GM21786 (cell line): ENCODE results near the gene PLXDC2.

Experiments
- ATAC-seq: cut with Tn5 transposase; IDR thresholded peaks from one replicate; pipeline ENCODE4 v1.9.1; 2021; ENCODE audit not compliant: unreplicated experiment

PLXDC2 gene

DNA sequence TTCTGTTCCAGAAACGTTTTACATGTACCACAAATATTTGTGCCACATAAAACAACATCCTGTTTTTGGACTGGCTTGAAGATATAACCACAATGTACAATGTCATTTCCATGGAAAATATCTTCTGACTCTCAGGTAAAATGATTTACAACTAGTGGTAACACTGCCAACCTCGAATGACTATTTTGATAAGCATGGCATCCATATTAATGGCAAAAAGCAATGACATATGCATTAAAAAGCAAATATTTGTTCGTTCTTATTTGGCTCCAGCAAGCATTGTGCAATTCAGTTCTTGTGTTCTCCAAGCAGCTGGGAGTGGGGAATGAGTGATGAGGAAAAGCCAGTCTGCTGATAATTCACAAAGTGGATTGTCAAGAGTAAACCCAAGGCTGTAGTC, 289.0 kb downstream of the PLXDC2 start:
- no peak for ATAC-seq

DNA sequence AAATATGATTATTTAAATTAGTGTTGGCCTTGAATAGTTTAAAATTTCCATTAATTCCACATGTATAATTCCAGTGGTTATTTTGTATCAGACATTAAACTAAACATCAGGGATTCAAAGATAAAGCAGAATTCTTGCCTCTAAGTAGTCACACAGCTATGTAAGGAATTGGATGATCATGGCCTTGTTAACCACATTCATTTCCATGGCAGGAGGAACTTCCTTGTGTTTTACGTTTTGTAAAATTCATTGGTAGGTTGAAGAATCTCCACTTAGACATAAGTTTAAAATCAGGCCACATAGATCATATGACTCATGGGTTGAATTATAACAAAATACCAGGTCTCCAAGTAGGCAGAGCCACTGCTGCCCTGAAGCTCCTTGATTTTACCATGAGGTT, 289.7 kb downstream of the PLXDC2 start:
- no peak for ATAC-seq

DNA sequence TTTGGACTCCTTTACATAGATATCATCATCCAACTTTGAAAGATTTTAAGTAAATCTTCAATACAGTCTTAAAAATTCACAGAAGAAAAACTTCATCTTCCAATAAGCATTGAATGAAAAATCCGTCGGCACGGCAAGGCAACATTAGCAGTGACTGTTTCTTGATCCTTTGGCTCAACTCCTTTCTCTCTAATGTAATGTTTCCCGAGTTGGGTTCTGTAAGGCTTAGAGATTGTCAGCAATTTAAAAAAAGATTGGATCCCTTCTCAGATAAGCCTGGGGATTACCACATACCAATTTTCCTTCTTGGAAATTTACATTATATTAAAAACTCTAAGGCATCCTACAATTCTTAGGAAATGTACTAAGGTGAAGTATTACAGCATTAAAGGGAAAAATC, 291.8 kb downstream of the PLXDC2 start:
- no peak for ATAC-seq

DNA sequence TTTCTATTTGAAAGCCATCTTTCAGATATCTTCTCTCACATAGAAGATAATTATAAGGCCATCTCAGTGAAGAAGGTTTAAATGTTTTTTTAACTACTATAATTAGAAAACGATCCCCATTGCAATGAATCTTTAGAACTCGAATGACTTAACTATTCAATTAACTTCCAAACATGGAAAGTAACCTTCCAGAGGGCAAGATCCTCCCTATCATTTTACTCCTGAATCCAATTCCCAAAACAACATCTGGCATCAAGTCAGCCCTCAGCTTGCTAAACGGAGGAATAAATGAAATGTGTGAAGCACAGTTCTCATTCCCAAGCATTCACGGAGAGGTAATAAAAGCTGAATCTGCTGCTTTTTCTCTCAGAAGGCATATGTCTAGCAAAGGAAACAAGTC, 293.4 kb downstream of the PLXDC2 start:
- no peak for ATAC-seq

DNA sequence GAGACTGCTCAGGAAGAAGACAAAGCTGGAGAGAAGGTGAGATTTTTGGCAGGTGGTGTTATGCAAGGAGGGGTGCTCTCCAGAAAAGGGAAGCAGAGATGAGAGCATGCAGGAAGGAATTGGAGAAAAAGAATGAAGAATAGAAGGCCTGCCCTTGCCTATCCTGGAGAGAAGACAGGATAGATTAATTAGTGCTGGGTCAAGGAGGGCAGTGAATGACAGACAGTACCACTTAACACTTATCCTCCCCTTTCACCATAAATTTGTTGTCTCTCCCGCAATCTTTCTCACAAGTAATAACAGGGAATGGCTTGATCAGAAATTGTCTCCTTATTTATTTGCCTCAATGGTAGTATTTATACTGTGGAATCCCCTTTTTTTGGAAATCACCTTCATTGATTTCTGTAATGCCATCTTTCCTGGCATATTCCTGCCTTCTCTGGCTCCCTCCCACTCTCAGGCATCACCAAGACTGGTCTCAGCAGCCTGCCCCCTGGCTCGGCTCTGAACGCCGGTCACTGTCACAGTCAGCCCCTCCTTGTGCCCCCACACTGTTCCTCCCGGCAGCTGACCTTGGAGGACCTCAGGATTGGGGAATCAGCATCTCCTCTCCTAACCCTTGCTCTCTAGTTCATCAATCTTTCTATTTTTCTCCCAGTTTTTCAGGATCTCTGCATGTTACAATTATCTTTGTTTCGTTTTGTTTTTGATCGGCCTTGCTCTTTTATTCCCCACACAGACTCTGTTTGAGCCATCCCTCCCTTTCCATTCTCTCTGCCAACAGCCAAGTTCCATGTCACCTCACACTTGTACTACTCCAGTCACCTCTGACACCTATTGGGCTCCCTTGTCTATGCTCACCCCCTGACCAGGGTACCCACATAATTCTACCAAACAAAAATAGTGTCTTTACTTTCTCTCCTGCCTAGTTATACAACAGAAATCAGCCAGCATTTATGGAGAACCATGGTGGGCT, 294.2 kb downstream of the PLXDC2 start:
- no peak for ATAC-seq

DNA sequence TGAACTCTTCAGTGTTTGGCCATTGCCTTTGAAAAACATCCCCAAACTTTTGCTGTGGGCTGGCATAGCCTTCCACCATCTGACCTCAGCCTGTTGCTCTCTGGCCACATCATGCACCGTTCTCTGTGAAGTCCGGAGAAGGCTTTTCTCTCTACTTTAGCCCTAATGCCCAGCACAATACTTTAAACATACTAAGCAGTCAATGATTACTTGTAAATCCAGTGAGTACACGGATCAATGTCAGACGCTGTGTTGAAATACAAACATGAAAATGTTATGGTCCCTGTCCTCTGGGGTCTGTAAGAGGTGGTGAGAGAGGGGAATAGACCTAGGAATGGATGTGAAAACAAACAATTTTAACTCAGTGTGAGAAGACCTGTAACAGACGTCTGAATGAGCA, 297.9 kb downstream of the PLXDC2 start:
- no peak for ATAC-seq

DNA sequence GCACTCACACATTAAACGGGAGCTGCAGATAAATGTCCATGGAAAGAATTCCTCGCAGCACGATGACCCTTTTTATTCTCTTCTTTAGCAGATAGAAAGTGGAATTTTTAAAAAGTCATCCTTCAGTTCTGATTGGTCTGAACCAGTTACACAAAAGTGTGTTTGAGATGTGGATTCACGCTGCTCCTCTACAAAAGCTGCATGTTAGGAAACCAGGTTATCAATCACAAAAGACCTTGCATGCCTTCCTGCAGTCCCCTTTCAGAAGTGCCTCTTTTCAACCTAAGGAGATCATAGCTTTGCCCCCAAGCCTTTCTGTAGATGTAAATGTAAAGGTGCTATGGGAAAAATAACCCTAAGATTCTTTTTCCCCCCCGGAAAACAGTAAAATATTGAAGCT, 299.7 kb downstream of the PLXDC2 start:
- no peak for ATAC-seq

DNA sequence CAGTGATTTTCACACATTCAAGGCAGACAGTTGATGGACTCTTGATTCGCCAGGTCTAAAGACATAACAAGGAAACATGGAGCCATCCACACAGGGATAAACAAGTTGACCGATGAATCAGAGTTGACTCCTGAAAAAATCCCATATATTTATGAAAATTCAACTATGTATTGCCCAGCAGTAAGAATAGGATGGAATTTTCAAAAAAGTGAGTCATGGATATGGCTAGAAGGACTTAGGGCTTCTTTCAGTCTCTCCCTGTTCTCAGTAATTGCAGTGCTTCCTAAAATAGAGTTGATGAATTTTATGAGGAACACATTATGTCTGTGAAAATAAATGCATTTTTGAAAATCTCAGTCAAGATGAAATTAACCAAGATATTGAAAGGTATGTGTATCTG, 301.2 kb downstream of the PLXDC2 start:
- no peak for ATAC-seq

DNA sequence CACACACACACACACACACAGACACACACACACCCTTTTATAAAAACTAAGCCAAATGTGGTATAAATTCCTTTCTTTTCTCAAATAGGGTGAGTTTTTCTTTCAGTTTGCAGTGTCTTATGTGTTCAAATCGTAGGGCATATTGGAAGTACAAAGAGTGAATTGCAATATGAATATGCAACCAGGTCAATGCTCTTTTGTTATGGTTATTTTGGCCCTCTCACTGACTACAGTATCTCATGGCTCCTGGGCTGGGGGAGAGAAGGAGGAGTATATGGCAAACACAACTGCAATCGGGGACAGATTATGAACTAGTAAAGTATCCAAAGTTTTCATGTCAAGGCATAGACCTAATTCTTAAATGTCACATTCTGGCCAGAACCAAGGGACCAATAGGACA, 301.9 kb downstream of the PLXDC2 start:
- ATAC-seq: no peak

DNA sequence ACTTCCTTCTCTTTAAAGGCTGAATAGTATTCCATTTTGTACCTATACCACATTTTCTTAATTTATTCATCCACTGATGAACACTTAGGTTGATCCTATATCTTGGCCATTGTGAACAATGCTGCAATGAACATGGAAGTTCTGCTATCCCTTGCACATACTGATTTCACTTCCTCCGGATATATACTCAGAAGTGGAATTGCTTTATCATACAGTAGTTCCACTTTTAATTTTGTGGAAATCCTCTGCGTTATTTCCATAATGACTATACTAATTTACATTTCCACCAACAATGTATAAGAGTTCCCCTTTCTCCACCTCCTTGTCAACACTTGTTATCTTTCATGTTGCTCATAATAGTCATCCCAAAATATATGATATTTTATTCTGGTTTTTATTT, 312.6 kb downstream of the PLXDC2 start:
- no peak for ATAC-seq

DNA sequence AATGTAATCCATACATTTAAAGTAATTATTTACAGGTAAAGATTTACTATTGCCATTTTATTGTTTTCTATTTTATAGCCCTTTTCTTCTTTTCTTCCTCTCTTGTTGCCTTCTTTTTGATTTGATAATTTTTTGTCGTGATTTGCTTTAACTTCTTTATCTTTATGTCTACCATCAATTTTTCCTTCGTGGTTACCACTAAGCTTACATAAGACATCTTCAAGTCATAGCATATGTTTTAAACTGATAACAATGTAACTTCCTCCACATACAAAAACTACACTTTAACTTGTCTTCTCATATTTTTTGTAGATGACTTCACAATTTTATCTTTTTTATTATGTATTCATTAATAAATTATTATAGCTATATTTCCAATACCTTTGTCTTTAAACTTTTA, 316.6 kb downstream of the PLXDC2 start:
- no peak for ATAC-seq

DNA sequence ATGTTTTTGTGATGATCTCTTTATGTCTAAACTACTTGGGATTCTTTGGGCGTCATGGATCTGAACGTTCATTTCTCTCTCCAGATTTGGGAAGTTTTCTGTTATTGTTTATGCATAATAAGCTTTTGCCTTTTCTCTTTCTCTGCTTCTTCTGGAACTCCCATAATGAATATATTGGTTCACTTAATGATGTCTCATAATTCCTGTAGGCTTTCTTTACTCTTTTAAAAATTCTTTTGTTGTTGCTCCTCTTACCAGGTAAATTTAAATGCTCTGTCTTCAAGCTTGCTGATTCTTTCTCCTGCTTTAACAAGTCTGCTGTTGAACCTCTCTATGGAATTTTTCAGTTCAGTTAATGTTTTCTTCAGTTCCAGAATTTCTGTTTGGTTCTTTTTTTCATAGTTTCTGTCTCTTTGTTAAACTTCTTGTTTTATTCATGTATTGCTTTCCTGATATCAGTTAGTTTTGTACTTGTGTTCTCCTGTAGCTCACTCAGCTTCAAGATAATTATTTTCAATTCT, 317.5 kb downstream of the PLXDC2 start:
- ATAC-seq: no peak

DNA sequence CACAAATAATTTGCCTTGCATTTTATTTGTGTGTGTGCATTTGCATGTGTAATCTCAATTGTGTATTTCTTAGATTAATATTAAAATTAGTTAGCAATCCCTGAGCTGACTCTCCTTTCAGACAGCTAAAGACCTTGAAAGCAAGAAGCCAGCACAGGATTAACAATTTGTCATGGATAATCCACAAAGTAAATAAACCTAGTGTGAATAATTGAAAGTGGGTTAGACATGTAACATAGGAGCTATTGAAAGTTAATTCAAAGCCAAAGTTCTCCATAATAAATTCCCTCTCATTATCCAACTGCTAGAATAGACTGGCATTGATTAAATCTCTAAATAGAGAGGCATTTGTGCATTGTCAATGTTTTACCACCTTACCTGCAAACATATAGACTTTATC, 326.1 kb downstream of the PLXDC2 start:
- ATAC-seq: no peak

DNA sequence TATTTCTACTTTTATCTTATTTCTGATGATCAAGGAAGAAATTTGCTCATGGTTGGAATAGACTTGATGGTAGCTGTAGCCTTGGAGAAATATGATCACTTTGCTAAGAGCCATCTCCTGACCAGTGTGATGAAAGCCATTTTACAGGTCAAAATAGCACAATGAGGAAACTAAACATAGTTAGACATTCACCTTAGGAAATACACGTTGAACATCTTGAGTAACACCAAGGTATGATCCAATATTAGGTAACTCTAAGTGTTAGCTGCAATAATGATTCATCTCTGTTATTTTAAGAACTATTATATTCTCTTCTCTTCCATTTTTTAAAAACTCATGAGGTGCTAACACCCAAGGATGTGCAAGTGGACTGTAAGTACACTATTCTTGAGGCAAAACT, 328.0 kb downstream of the PLXDC2 start:
- no peak for ATAC-seq

DNA sequence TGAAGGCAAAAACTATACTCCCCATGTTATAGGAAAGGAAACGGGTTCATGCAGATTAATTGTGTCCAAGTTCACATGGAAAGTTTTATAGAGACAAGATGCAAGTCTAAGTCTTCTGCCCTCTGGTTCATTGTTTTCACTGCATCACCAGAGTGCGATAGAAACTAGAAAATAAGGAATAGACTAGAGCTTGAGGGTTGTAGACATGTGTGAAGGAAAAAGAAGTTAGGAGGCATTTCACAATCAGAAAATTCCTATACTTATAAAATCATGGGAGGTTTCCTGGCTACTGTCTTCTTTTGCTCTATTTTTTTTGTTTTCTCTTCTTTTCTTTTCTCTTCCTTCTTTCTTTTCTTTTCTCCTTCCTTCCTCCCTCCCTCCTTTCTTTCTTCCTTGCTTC, 329.8 kb downstream of the PLXDC2 start:
- no peak for ATAC-seq

DNA sequence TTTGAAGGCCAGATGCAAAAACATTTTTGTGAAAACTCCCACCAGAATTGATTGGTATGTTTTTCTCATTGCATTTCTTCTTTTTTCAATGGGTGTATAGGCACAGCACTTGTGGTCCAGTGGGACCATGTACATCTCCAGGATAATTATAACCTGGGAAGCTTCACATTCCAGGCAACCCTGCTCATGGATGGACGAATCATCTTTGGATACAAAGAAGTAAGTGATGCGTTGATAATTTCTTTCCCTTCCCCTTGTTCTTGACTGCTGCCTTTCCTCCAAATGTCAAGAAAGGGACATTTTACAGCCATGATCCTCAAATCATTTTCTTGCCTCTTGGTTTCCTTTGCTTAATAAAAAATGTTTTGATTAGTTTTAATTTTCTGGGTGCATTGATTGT, 331.5 kb downstream of the PLXDC2 start:
- ATAC-seq: no peak

DNA sequence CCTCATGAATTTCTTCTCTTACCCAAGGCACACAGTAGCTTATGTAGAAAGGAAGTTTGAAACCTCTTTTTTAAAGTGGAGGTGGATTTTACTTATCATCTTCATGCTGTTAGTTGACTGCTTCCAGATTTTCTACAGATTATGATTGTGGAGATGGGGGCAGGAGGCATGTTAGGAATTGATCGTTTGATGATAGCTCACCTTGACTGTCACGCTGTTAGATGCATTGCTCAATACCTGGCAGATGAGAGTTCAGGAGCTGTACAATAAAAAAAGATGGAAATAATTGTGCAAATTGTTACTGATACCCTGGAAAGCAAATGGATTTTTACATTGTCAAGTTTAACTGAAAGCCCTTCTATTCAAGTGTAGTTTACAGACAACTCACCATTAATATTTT, 340.3 kb downstream of the PLXDC2 start:
- no peak for ATAC-seq

DNA sequence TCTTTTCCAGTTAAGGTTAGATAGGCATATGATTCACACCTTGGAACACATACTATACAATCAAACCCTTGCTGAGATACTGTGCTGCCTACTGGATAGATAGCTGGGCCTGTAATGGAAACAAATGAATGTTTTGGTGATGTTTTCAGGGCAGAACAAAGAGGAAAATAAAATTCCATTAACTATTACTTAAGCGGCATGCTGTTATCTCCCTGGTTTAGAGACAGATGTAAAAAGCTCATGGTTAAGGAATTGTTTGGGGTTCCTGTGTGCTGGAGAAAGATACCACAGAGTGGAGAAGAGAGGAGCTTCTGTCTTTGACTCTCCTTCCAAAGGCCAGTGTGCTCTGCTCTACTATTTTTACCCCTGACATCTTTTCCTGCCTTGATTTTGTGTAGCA, 341.1 kb downstream of the PLXDC2 start:
- no peak for ATAC-seq

DNA sequence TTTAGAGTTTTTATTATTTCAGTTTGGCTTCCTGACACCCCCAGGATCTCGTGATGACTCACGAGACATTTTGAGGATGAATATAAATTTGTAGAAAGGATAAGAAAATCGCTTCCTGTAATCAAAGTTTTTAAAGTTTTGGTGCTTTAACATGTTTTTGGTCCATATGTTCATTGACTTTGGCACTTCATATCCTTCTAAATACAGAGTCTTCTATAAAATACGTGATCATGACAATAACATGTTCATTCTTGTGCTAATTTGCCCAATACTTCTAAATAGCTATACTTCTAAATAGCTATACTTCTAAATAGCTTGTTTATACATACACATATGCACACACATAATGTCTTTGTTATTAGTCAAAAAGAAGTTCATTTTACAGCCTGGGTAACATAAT, 341.9 kb downstream of the PLXDC2 start:
- ATAC-seq: no peak

DNA sequence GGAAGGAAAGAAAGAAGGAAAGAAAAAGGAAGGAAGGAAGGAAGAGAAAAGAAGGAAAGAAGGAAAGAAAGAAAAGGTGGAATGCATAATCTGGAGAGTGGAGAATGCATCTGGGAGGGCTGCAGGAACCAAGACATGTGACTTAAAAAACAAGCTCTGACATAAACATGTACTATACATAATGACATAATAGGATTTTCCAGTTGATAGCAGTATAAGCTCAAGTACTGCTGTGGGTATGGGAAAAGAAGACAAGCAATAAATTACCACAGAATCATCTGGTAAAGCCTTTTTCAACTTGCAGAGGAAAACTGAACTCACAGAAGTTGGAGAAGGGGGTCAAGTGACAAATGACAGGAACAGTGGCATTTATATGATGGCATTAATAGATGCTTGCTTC, 345.9 kb downstream of the PLXDC2 start:
- no peak for ATAC-seq

DNA sequence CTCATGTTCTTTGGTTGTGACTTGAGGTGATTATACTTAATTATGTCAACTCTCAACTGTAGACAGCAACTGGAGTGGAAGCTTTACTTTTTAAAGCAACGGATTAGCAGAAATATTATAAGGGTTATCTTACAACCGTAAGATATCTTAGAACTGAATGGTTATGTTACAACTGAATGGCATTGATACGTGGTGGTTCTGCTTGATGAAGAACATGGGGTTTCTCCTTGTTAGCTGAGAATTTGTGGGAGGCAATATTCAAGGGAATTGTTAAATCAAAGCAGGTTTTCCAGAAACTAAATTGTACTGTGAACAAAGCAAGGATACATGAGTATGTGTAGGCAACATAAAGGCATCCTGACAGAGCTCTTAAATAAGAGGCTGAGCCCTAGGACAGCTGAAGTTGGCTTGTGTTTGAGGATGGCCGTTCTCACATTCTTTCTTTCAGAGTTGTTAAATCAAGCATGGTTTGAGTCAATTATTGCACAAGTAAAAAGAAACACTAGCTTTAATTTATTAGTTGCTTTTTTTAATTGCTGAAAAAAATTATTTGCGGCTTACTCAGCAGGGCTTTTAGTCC, 350.0 kb downstream of the PLXDC2 start:
- ATAC-seq: no peak

DNA sequence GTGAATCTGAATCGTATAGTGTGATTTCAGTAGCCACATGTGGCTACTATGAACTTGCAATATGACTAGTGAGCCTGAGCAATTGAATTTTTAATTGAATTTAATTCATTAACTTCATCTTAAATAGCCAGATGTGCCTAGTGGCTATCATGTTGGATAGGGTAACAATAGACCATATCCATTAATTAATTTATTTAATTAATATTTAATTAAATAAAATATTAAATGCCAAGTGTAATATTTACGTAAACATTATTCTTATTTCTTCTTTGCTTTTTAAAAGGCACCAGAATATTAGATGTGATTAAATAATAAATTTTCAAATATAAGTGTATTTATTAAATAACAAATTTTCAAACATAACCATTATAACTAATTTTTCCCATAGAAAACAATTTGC, 354.4 kb downstream of the PLXDC2 start:
- no peak for ATAC-seq
